Right lobe of liver (tissue), 6 donors: ENCODE results near the gene BMP7. TPM values are rescaled to one million over a fixed set of nuclear protein-coding genes. Genes with fewer than 3 reads are reported as not detected.

Experiments
- ATAC-seq, 4 donors: fragments of 200-7000 bp; cut with Tn5 transposase; one replicate each; pipeline ENCODE4 v1.9.1; 2020; ENCODE audit warnings: mild to moderate bottlenecking in 4 of 4, moderate library complexity in 4 of 4
- DNase-seq, 3 donors: peaks; one replicate each; pipeline ENCODE4 v3.0.0-alpha.2; 2020
- H3K27ac ChIP-seq, 3 donors: fragments of 200-600 bp; one replicate each; pipeline ENCODE4 v1.8.0; 2022
- H3K27me3 ChIP-seq, 2 donors: fragments of 200-600 bp; one replicate each; pipeline ENCODE4 v1.8.0; 2022
- H3K36me3 ChIP-seq, 4 donors: fragments of 200-600 bp; sonication (generic) in 1 of 4; one replicate each; pipeline versions ENCODE4 v1.5.1 to v1.8.0; 2017 to 2022; ENCODE audit warnings: control low read depth in 1 of 4
- H3K4me1 ChIP-seq, 4 donors: fragments of 200-600 bp; sonication (generic) in 1 of 4; one replicate each; pipeline versions ENCODE4 v1.5.1 to v1.8.0; 2017 to 2022; ENCODE audit warnings: control low read depth in 1 of 4
- H3K4me3 ChIP-seq, 3 donors: fragments of 200-600 bp; one replicate each; pipeline ENCODE4 v1.8.0; 2022
- H3K9me3 ChIP-seq, 4 donors: fragments of 200-600 bp; sonication (generic) in 1 of 4; one replicate each; pipeline versions ENCODE4 v1.5.1 to v1.8.0; 2017 to 2022; ENCODE audit warnings: control low read depth in 1 of 4
- POLR2A ChIP-seq: fragments of 450-650 bp; IDR thresholded peaks from one replicate; pipeline ENCODE4 v1.6.1; 2017; ENCODE audit warnings: antibody characterized with exemption, mild to moderate bottlenecking
- WGBS: methylation state at CpG from one replicate; pipeline ENCODE4 v1.1.6; 2018; ENCODE audit warnings: low coverage, low lambda C conversion rate; ENCODE audit not compliant: insufficient coverage; ENCODE audit errors: missing lambda C conversion rate; 5-methylcytosine and 5-hydroxymethylcytosine counted together
- intact Hi-C, 2 donors: fragments of 100-400 bp; cut with DNase I; formaldehyde crosslinking; loops; one replicate each; pipeline versions ENCODE4 v1.11.2 to v1.14.1; 2022
- total RNA-seq, 6 experiments: library from RNA; depleted of rRNA in 2 of 6; stranded (reverse); fragments of >200 nt in 2 of 6; fragmentation: NEBNext Ultra II Directional in 3 of 6; extraction: Animal tissue kit (Norgen Biotek cat#: 25700) in 3 of 6; gene quantifications; one replicate each; pipeline versions ENCODE4 v1.1.0 to v1.2.4, GENCODE V29; 2016 to 2023
- TF ChIP-seq, protein P1 (sequence below), 4 donors: fragments of 200-600 bp in 3 of 4; fragments of 450-650 bp in 1 of 4; IDR thresholded peaks; one replicate each; pipeline versions ENCODE4 v1.5.1 to v1.8.0; 2016 to 2022; ENCODE audit warnings: antibody characterized with exemption in 4 of 4, mild to moderate bottlenecking in 2 of 4
- donor health status: DM: no; HTN: yes; CAD: no.
- donor health status: DM: no; HTN: no; CAD: no.
- donor health status: DM: no; HTN: no; CAD: no.
- donor health status: DM: no; HTN: yes; CAD: no.
- donor health status: DM: no; HTN: yes; CAD: no.

Gene BMP7
- total RNA-seq, 6 experiments from 2014 or later, result not detected

DNA sequence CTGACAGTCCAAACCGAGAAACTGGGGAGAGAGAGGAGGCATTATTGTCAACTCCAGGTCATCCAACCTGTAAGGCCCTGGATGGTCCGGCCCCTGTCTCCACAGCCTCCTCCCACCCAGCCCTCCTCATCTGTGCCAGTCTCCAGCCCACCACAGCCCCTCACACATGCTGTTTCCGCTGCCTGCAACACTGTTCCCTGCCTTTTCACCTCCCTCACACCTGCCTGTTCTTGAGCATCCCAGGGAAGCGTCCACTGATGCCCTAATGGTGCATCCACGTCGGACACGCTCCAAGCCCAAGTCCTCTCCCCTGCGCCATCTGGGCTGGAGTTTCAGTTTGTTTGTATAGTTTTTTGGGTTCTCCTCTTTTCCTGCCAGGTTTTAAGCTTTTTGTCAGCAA, 52.0 kb downstream of the BMP7 start:
- WGBS, result 79% methylated on average over 7 of the region's 8 CpGs
- no peaks in the 10 kb centered on the region for H3K9me3 ChIP-seq
- no peaks in the 10 kb centered on the region for H3K36me3 ChIP-seq
- no peak for TF ChIP-seq POLR2A
- ATAC-seq, result no peak
- no peaks in the 10 kb centered on the region for H3K27me3 ChIP-seq
- H3K27ac ChIP-seq, result no peak overlapping the region
- H3K4me1 ChIP-seq, result peaks cover 0 to 13% (median 6%) of the 10 kb centered on the region in 4 donors
- no peak for DNase-seq
- intact Hi-C loops, result no loop called here
- no peak overlapping the region for H3K4me3 ChIP-seq

DNA sequence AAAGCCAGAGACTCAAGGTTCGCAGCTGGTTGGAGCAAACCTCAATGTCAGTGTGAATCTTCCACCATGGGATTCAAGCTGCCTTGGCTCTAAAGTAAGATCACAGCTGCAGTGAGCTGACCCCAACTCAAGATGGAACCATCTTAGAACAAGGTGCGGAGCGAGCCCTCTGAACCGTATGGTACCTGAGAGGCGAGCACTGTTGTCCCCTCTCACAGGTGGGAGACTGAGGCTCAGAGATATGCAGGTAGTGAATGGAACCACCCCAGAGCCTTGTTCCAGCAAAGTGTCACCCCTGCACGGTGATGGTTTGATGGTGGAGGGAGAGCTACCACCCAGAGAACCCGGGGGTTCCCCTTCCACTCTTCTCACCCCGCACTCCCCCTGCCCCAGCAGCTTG, 52.5 kb downstream of the BMP7 start:
- TF ChIP-seq POLR2A, result no peak
- TF ChIP-seq, protein P1, sequence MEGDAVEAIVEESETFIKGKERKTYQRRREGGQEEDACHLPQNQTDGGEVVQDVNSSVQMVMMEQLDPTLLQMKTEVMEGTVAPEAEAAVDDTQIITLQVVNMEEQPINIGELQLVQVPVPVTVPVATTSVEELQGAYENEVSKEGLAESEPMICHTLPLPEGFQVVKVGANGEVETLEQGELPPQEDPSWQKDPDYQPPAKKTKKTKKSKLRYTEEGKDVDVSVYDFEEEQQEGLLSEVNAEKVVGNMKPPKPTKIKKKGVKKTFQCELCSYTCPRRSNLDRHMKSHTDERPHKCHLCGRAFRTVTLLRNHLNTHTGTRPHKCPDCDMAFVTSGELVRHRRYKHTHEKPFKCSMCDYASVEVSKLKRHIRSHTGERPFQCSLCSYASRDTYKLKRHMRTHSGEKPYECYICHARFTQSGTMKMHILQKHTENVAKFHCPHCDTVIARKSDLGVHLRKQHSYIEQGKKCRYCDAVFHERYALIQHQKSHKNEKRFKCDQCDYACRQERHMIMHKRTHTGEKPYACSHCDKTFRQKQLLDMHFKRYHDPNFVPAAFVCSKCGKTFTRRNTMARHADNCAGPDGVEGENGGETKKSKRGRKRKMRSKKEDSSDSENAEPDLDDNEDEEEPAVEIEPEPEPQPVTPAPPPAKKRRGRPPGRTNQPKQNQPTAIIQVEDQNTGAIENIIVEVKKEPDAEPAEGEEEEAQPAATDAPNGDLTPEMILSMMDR (IDR thresholded peaks at IDR 0.05), result no peak
- Histone ChIP-seq H3K36me3 (no peaks in the 10 kb centered on the region), H3K27ac (no peak overlapping the region), H3K27me3 (no peaks in the 10 kb centered on the region), H3K9me3 (no peaks in the 10 kb centered on the region), H3K4me3 (no peak overlapping the region), H3K4me1 (peaks cover 0 to 13% (median 6%) of the 10 kb centered on the region in 4 donors)
- DNase-seq (no peak), ATAC-seq (no peak)
- WGBS, result 88% methylated on average over 4 of the region's 8 CpGs
- intact Hi-C loops, result no loop called here

DNA sequence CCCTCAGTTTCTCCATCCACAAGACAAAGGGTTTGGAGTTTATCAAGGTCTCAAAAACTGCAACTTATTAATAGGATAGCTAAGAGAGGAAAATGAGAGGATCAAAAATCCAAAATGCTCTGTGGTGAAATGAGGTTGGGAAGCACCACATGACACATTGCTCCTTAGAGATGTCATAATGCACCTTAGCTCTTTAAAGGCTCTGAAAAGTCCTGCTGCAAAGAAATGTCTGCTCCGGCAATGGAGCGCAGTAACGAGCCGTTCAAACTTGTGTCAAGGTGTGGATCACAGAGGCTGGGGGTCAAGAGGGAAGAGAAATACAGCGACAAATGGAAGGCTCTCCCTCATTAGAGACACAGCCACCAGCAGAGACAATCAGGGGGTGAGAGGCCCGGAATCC, 53.1 kb downstream of the BMP7 start:
- 89% methylated on average over 5 of the region's 6 CpGs for WGBS
- Histone ChIP-seq H3K4me1 (peaks cover 0 to 13% (median 6%) of the 10 kb centered on the region in 4 donors), H3K27ac (no peak overlapping the region), H3K4me3 (no peak overlapping the region), H3K36me3 (no peaks in the 10 kb centered on the region), H3K27me3 (no peaks in the 10 kb centered on the region), H3K9me3 (no peaks in the 10 kb centered on the region)
- TF ChIP-seq, protein P1 (IDR thresholded peaks at IDR 0.05), result no peak
- no peak for TF ChIP-seq POLR2A
- intact Hi-C loops, result no loop called here
- no peak for ATAC-seq
- no peak for DNase-seq

DNA sequence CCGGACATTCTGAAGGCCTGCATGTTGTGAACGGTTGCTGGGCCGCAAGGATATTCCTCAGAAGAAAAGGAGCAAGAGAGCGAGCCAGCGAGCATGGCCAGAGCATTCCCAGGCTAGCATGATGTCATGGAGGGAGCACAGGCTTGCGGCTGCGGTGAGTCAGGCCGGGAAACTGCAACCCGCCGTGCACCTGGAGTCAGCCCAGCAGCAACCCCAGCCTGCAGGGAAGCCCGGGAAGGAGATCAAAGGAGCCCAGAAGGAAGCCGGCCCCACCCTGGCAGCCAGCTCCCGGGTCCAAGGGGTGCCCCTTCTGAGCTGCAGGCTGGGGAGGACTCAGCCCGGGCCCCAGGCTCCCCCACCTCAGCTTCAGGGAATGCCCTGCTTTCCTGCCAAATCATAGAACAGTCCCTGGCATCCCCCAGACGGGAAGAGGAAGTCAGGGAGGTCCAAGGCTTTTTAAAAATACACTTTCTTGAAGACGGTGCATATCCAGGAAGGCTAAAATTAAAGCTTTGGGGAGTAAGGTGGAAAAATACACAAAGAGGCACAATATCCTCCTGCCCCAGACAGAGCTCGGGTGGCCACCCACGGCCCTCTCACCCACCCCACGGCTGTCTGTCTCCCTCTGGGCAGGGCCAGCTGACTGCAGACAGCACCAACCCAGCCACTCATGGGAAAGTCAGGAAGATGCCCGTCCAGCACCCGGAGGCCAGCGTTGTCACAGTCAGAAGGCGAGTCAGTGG, 53.7 kb downstream of the BMP7 start:
- H3K4me3 ChIP-seq, result no peak overlapping the region
- no peak for ATAC-seq

DNA sequence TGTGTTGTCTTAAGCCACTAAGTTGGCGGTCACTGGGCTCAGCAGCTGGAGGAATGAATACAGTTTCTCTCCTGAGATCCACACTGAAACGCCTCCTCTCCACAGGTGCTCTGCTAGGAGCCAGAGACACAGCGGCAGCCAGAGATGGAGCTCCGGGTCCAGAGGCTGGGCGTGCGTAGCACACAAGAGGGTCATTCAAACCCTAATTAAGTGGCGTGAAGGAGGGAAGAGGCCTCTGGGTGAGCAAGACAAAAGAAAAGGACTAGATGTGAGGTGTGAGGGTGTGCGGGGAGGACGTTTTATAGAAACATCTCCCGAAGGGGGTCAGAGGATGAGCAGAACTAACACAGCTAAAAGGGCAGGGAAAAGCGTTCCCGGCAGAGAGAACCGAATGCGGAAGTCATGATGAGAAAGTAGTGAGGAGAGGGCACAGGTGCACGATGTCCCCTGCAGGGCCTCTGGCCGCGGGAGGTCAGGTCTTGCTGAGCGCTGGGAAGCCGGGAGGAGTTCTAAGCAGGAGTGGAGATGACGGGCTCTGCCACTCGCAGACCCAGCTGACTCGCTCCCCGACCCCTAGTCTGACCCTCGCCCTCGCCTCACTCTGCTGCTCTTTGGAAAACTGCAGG, 54.4 kb downstream of the BMP7 start:
- WGBS, result 77% methylated on average over 13 of the region's 25 CpGs
- TF ChIP-seq, protein P1 (IDR thresholded peaks at IDR 0.05), result no peak
- no peak for TF ChIP-seq POLR2A
- no peak overlapping the region for H3K4me3 ChIP-seq
- no peaks in the 10 kb centered on the region for H3K36me3 ChIP-seq
- H3K4me1 ChIP-seq, result peaks cover 0 to 13% (median 6%) of the 10 kb centered on the region in 4 donors
- H3K27ac ChIP-seq, result no peak overlapping the region
- no peak for ATAC-seq
- no peaks in the 10 kb centered on the region for H3K9me3 ChIP-seq
- no peaks in the 10 kb centered on the region for H3K27me3 ChIP-seq
- DNase-seq, result no peak
- intact Hi-C loops, result no loop called here

More for the DNA sequence above, 53.7 kb downstream of the BMP7 start:
- DNase-seq, result no peak
- Histone ChIP-seq H3K9me3 (no peaks in the 10 kb centered on the region), H3K36me3 (no peaks in the 10 kb centered on the region), H3K4me1 (peaks cover 0 to 13% (median 6%) of the 10 kb centered on the region in 4 donors), H3K27ac (no peak overlapping the region), H3K27me3 (no peaks in the 10 kb centered on the region)
- WGBS, result 42% methylated on average over 19 of the region's 23 CpGs
- TF ChIP-seq, protein P1 (IDR thresholded peaks at IDR 0.05), result no peak
- no peak for TF ChIP-seq POLR2A
- intact Hi-C loops, result no loop called here
